HG03060 (cell line): ENCODE measurements around the gene IFIT1B.
"Not testable (repeated sequence)": the region's sequence is repeated elsewhere in the genome, so short reads cannot be mapped to it uniquely, and the experiment has no call there.

Source experiments
- ATAC-seq: cut with Tn5 transposase; IDR thresholded peaks from one replicate; pipeline ENCODE4 v1.9.1; 2021; ENCODE audit warnings: low read depth, moderate number of reproducible peaks; ENCODE audit not compliant: unreplicated experiment

The IFIT1B gene

GRCh38 chr10:89374713-89375141 lies 3.1 kb upstream of the IFIT1B start:
- no peak for ATAC-seq

- ATAC-seq: no peak
Observed at GRCh38 chr10:89379103-89379502, 1.2 kb downstream of the IFIT1B start.

- ATAC-seq: no peak
Observed at GRCh38 chr10:89382757-89383156, 4.9 kb downstream of the IFIT1B start.

- no peak for ATAC-seq
Observed at GRCh38 chr10:89384474-89385340, 6.9 kb downstream of the IFIT1B start.

GRCh38 chr10:89388806-89389205 lies 10.9 kb downstream of the IFIT1B start:
- no peak for ATAC-seq

GRCh38 chr10:89389254-89389653 lies 11.4 kb downstream of the IFIT1B start:
- ATAC-seq: no peak

- no peak for ATAC-seq
Observed at GRCh38 chr10:89390476-89391225, 12.8 kb downstream of the IFIT1B start.

GRCh38 chr10:89391226-89391576 lies 13.3 kb downstream of the IFIT1B start:
- not testable (repeated sequence) for ATAC-seq

- peak; percentile 48 for ATAC-seq
Observed at GRCh38 chr10:89391907-89392756, 14.3 kb downstream of the IFIT1B start, which contains the start of gene IFIT1. Gene IFIT1, plus strand, starts transcription at chr10:89392623. Its CDS starts 90 bp downstream, at chr10:89392713.

- ATAC-seq: no peak
Observed at GRCh38 chr10:89392974-89393373, 15.1 kb downstream of the IFIT1B start.

- ATAC-seq: no peak
Observed at GRCh38 chr10:89393898-89394297, 16.0 kb downstream of the IFIT1B start.

GRCh38 chr10:89395141-89395540 lies 17.3 kb downstream of the IFIT1B start:
- ATAC-seq: no peak

GRCh38 chr10:89398003-89398749 lies 20.3 kb downstream of the IFIT1B start:
- ATAC-seq: no peak

- ATAC-seq: no peak
Observed at GRCh38 chr10:89399956-89400355, 22.1 kb downstream of the IFIT1B start.

- no peak for ATAC-seq
Observed at GRCh38 chr10:89403043-89403442, 25.2 kb downstream of the IFIT1B start.

- no peak for ATAC-seq
Observed at GRCh38 chr10:89404104-89405047, 26.5 kb downstream of the IFIT1B start.

GRCh38 chr10:89406178-89406577 lies 28.3 kb downstream of the IFIT1B start:
- ATAC-seq: not testable (repeated sequence)

- not testable (repeated sequence) for ATAC-seq
Observed at GRCh38 chr10:89407792-89408191, 29.9 kb downstream of the IFIT1B start.

- not testable (repeated sequence) for ATAC-seq
Observed at GRCh38 chr10:89409282-89409681, 31.4 kb downstream of the IFIT1B start.
